PFSK-1 (cell line): ENCODE data around the gene SLN.

Experiments
- FOXP2 ChIP-seq: optimal IDR thresholded peaks from 2 replicates; pipeline ENCODE3; 2011; ENCODE audit warnings: borderline replicate concordance, control low read depth, inconsistent platforms; ENCODE audit not compliant: insufficient read depth; ENCODE audit errors: extremely low read length, extremely low read depth
- POLR2AphosphoS5 ChIP-seq: IDR thresholded peaks from 2 replicates; pipeline ENCODE4 v1.6.1; 2012; ENCODE audit warnings: low read depth, mild to moderate bottlenecking, control low read depth, low read length, moderate library complexity
- SIN3A ChIP-seq: IDR thresholded peaks from 2 replicates; pipeline ENCODE4 v1.6.1; 2012; ENCODE audit warnings: mild to moderate bottlenecking, low read length, moderate library complexity, borderline replicate concordance; ENCODE audit not compliant: insufficient read depth
- TAF1 ChIP-seq: IDR thresholded peaks from 2 replicates; pipeline ENCODE4 v1.6.1; 2012; ENCODE audit warnings: low read length, control low read depth, borderline replicate concordance; ENCODE audit not compliant: insufficient read depth
- TF ChIP-seq, protein P1 (sequence below), 2 experiments: IDR thresholded peaks; 2 replicates each; pipeline versions ENCODE4 v1.6.1 to v1.8.0; 2011 to 2012; ENCODE audit warnings: low read depth in 2 of 2, low read length in 2 of 2, control low read depth in 1 of 2, inconsistent platforms in 1 of 2, mild to moderate bottlenecking in 1 of 2, moderate library complexity in 1 of 2; ENCODE audit not compliant: insufficient read depth in 1 of 2

Gene SLN

DNA sequence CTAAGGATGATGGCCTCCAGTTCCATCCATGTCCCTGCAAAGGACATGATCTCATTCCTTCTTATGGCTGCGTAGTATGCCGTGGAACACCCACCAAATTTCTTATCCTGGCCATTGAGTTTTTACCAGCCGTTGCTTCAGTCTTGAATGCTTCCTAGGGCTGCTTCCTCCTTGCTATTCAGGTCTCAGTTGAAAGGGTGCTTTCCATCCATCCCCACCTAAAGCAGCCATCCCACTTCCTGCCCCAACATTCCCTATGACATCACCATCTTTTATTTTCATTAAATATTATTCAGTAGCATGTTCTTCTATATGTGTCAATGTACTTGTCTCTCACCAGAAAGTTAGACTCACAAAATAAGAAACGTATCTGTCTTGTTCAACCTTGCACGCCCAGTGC lies 40.7 kb upstream of the SLN start:
- TF ChIP-seq SIN3A (no peak), FOXP2 (no peak), POLR2AphosphoS5 (no peak), TAF1 (no peak)
- TF ChIP-seq, protein P1, sequence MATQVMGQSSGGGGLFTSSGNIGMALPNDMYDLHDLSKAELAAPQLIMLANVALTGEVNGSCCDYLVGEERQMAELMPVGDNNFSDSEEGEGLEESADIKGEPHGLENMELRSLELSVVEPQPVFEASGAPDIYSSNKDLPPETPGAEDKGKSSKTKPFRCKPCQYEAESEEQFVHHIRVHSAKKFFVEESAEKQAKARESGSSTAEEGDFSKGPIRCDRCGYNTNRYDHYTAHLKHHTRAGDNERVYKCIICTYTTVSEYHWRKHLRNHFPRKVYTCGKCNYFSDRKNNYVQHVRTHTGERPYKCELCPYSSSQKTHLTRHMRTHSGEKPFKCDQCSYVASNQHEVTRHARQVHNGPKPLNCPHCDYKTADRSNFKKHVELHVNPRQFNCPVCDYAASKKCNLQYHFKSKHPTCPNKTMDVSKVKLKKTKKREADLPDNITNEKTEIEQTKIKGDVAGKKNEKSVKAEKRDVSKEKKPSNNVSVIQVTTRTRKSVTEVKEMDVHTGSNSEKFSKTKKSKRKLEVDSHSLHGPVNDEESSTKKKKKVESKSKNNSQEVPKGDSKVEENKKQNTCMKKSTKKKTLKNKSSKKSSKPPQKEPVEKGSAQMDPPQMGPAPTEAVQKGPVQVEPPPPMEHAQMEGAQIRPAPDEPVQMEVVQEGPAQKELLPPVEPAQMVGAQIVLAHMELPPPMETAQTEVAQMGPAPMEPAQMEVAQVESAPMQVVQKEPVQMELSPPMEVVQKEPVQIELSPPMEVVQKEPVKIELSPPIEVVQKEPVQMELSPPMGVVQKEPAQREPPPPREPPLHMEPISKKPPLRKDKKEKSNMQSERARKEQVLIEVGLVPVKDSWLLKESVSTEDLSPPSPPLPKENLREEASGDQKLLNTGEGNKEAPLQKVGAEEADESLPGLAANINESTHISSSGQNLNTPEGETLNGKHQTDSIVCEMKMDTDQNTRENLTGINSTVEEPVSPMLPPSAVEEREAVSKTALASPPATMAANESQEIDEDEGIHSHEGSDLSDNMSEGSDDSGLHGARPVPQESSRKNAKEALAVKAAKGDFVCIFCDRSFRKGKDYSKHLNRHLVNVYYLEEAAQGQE (IDR thresholded peaks at IDR 0.05; ENCODE audit: insufficient read depth in 1 of 2, low read depth in 2 of 2, low read length in 2 of 2), result no peak

DNA sequence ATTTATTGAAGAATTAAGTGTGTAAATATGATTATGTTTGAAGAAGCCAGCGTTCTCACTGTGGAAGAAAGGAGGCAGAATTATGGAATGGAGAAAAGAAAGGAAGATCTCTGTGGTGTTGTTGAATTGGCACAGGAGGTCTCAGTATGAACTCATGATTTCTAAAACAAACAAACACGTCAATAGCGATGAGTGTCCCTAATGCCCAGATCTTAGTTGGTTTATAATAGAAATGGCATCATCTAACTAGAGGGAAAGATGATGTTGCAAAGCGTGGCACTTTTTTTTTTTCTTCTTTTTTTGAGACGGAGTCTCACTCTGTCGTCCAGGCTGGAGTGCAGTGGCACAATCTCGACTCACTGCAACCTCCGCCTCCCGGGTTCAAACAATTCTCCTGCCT lies 39.2 kb upstream of the SLN start:
- no peak for TF ChIP-seq SIN3A
- no peak for TF ChIP-seq POLR2AphosphoS5
- TF ChIP-seq FOXP2, result no peak
- no peak for TF ChIP-seq TAF1
- TF ChIP-seq, protein P1 (IDR thresholded peaks at IDR 0.05; ENCODE audit: insufficient read depth in 1 of 2, low read depth in 2 of 2, low read length in 2 of 2), result no peak

DNA sequence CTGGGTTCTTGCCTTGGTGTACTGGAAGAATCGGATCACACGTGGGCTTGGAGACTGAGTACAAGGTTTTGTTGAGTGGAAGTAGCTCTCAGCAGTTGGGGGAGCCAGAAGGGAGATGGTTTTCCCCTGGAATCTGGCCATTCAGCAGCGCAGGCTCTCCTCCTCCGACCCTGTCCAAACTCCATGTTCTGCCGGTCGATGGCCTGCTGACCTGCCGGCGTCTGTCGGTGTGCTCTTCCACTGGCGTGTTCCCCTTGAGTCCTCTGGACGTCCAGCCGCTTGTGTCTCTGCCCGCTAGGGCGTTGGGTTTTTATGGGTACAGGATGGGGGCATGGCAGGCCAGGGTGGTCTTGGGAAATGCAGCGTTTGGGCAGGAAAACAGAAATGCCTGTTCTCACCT lies 38.5 kb upstream of the SLN start:
- TF ChIP-seq POLR2AphosphoS5 (no peak), FOXP2 (no peak), SIN3A (no peak), TAF1 (no peak)
- TF ChIP-seq, protein P1 (IDR thresholded peaks at IDR 0.05; ENCODE audit: insufficient read depth in 1 of 2, low read depth in 2 of 2, low read length in 2 of 2), result no peak

DNA sequence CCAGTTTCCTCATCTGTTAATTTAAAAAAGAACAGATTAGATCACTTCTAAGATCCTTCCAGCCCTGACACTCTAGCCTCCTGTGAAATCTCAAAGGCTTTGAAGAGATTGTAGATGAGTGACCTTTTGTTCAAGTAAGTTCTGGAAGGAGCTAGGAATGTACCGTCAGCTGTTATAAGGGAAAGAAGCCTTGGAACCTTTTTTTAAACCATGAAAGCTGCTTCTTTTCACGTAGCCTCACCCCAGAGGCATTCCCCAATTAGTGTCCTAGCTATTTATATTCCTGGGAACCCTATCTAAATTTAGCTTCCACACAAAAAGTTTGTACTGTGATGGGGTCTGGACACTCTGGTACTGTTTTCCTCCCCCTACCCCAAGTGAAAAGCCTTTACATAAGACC lies 35.8 kb upstream of the SLN start:
- TF ChIP-seq FOXP2 (no peak), POLR2AphosphoS5 (no peak), SIN3A (no peak), TAF1 (no peak)
- TF ChIP-seq, protein P1 (IDR thresholded peaks at IDR 0.05; ENCODE audit: insufficient read depth in 1 of 2, low read depth in 2 of 2, low read length in 2 of 2), result no peak

DNA sequence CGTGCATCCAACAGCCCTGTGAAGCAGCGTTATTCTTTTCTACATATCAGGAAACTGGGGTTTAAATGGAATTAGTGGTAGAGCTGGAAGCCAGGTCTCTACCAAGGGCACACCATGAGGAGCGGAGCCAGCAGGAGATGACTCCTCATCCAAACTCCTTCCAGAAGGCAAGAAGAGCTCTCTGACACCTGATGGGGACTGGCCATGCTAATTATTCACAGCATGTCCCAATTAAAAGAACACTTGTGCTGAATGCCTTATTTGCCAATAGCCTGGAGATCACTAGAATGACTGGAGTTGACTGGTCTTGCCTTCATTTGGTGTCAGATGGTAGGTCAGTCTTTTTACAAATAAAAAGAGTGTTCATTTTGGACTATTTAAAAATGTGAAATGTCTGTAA lies 32.9 kb upstream of the SLN start:
- no peak for TF ChIP-seq SIN3A
- no peak for TF ChIP-seq FOXP2
- no peak for TF ChIP-seq TAF1
- no peak for TF ChIP-seq POLR2AphosphoS5
- TF ChIP-seq, protein P1 (IDR thresholded peaks at IDR 0.05; ENCODE audit: insufficient read depth in 1 of 2, low read depth in 2 of 2, low read length in 2 of 2), result no peak
